ENCODE measurements around the gene IGSF3. TPM values are rescaled to one million over a fixed set of nuclear protein-coding genes. Genes with fewer than 3 reads are reported as not detected.
A peak's percentile ranks its signal among the peaks of the same experiment; 100 is the strongest.
"Not testable (repeated sequence)": the region's sequence is repeated elsewhere in the genome, so short reads cannot be mapped to it uniquely, and the experiment has no call there.

The IGSF3 gene
- total RNA-seq, 1 donor from 2014 or later = 32.5 TPM

- not testable (repeated sequence) for DNase-seq (ENCODE audit: low spot score)
These were observed 68.2 kb downstream of the IGSF3 start for GRCh38 chr1:116599369-116599768.

- DNase-seq (ENCODE audit: low spot score) = not testable (repeated sequence)
These were observed 69.0 kb downstream of the IGSF3 start for GRCh38 chr1:116598420-116599036.

- not testable (repeated sequence) for DNase-seq (ENCODE audit: low spot score)
These were observed 70.1 kb downstream of the IGSF3 start for GRCh38 chr1:116597388-116597787.

GRCh38 chr1:116596742-116597307 lies 70.7 kb downstream of the IGSF3 start:
- not testable (repeated sequence) for DNase-seq (ENCODE audit: low spot score)

GRCh38 chr1:116595946-116596741 lies 71.4 kb downstream of the IGSF3 start:
- DNase-seq (ENCODE audit: low spot score) = not testable (repeated sequence)

GRCh38 chr1:116595065-116595840 lies 72.3 kb downstream of the IGSF3 start:
- DNase-seq (ENCODE audit: low spot score) = not testable (repeated sequence)

GRCh38 chr1:116593977-116594376 lies 73.6 kb downstream of the IGSF3 start:
- not testable (repeated sequence) for DNase-seq (ENCODE audit: low spot score)

GRCh38 chr1:116593401-116593800 lies 74.1 kb downstream of the IGSF3 start:
- not testable (repeated sequence) for DNase-seq (ENCODE audit: low spot score)

- peak; percentile 40 for DNase-seq (ENCODE audit: low spot score)
These were observed 75.5 kb downstream of the IGSF3 start for GRCh38 chr1:116591951-116592605.

GRCh38 chr1:116591006-116591950 lies 76.3 kb downstream of the IGSF3 start:
- DNase-seq (ENCODE audit: low spot score) = not testable (repeated sequence)

- not testable (repeated sequence) for DNase-seq (ENCODE audit: low spot score)
These were observed 77.1 kb downstream of the IGSF3 start for GRCh38 chr1:116590359-116591005.

GRCh38 chr1:116589101-116589735 lies 78.3 kb downstream of the IGSF3 start:
- not testable (repeated sequence) for DNase-seq (ENCODE audit: low spot score)

- no peak for DNase-seq (ENCODE audit: low spot score)
These were observed 79.9 kb downstream of the IGSF3 start for GRCh38 chr1:116587501-116588227.

GRCh38 chr1:116586741-116587143 lies 80.8 kb downstream of the IGSF3 start:
- no peak for DNase-seq (ENCODE audit: low spot score)

GRCh38 chr1:116585886-116586285 lies 81.6 kb downstream of the IGSF3 start:
- no peak for DNase-seq (ENCODE audit: low spot score)

- DNase-seq (ENCODE audit: low spot score) = no peak
These were observed 86.1 kb downstream of the IGSF3 start for GRCh38 chr1:116581323-116581885.

- DNase-seq (ENCODE audit: low spot score) = no peak
These were observed 86.8 kb downstream of the IGSF3 start for GRCh38 chr1:116580446-116581322.

Measured in umbilical cord (tissue), 2 donors.